Subcutaneous abdominal adipose tissue (tissue), 5 donors: Measurements from ENCODE around the gene RAB44.

Experiments used
- H3K27ac ChIP-seq: one replicate; pipeline ENCODE4 v1.7.0; 2013; ENCODE audit warnings: low read depth, mild to moderate bottlenecking, inconsistent platforms, low read length, moderate library complexity
- H3K27me3 ChIP-seq, 5 donors: one replicate each; pipeline ENCODE4 v1.7.0; 2013; ENCODE audit warnings: low read length in 5 of 5, inconsistent platforms in 1 of 5; ENCODE audit not compliant: control insufficient read depth in 5 of 5, insufficient read depth in 4 of 5
- H3K36me3 ChIP-seq, 5 donors: one replicate each; pipeline ENCODE4 v1.7.0; 2013; ENCODE audit warnings: low read length in 5 of 5; ENCODE audit not compliant: control insufficient read depth in 5 of 5, insufficient read depth in 5 of 5
- H3K4me1 ChIP-seq, 5 donors: one replicate each; pipeline ENCODE4 v1.7.0; 2013; ENCODE audit warnings: low read length in 5 of 5, mild to moderate bottlenecking in 3 of 5, moderate library complexity in 1 of 5; ENCODE audit not compliant: control insufficient read depth in 5 of 5, insufficient read depth in 5 of 5
- H3K4me3 ChIP-seq, 5 donors: one replicate each; pipeline ENCODE4 v1.7.0; 2013; ENCODE audit warnings: low read length in 5 of 5, low read depth in 1 of 5
- H3K9ac ChIP-seq, 5 donors: one replicate each; pipeline ENCODE4 v1.7.0; 2013; ENCODE audit warnings: low read length in 5 of 5, mild to moderate bottlenecking in 4 of 5, moderate library complexity in 3 of 5
- H3K9me3 ChIP-seq, 5 donors: one replicate each; pipeline ENCODE4 v1.7.0; 2013; ENCODE audit warnings: low read length in 5 of 5; ENCODE audit not compliant: control insufficient read depth in 5 of 5
- donor health status: healthy.
- donor health status: healthy.
- donor health status: healthy.
- donor health status: healthy.
- donor health status: healthy.

Gene RAB44

DNA sequence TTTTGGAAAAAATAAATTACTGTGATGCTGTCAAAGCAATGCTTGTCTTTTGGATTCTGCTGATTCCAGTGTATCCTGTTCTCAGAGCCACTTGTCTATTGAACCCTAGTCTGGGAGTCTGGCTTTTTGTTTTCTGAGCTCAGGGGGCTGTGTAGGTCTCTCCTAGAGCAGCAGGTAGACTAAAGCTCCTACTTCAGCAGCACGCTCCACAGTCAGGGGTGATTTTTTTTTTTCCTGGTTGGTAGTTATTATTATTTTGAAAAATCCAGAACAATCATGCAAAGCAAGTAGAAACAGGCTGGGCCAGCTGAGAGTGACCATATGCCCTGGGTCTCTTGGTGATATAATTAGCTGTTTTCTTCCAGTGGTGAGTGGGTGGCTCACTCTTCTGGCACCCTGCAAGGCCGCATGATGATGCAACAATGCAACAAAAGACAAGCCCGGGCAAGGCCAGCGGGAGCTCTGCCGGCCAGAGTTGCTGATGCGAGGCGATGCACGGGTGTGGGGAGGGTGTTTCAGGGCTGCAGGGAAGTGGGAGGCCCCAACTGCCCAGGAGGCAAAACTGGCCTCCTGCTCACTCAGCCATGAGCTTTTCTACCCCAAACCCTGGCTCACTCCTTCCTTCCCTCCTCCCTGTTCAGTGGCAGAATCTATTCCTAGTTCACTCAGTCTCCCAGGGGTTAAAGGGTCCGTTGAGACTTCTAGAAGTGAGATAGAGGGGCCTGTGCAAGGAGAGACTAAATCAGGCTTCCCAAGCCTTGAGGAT lies 30.6 kb upstream of the RAB44 start:
- no peak overlapping the region for H3K9ac ChIP-seq
- no peaks in the 10 kb centered on the region for H3K27me3 ChIP-seq
- no peak overlapping the region for H3K27ac ChIP-seq
- H3K36me3 ChIP-seq = no peaks in the 10 kb centered on the region
- H3K4me1 ChIP-seq = peaks cover 0 to 13% (median 10%) of the 10 kb centered on the region in 5 donors
- no peak overlapping the region for H3K4me3 ChIP-seq
- H3K9me3 ChIP-seq = peaks cover 0 to 4% (median 0%) of the 10 kb centered on the region in 5 donors

DNA sequence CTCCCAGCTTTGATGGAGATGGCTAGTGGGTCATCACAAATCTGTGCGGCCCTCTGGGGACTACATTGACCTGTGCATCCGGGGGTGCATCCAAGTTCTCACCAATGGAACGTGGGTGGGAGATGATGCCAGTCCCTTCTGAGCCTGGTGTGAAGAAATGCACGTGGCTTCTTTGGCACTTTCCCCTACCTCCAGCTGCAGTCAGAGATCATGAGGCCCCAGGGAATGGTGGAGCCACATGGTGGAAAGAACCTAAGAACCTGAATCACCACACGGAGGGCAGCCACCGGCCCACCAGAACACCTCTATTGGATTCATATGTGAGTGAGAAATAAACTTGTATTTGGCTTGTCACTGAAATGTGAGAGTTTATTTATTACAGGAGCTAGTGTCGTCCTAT lies 29.0 kb upstream of the RAB44 start:
- Histone ChIP-seq H3K27me3 (no peaks in the 10 kb centered on the region), H3K27ac (no peak overlapping the region), H3K4me1 (peaks cover 0 to 13% (median 10%) of the 10 kb centered on the region in 5 donors), H3K9me3 (peaks cover 0 to 4% (median 0%) of the 10 kb centered on the region in 5 donors), H3K36me3 (no peaks in the 10 kb centered on the region), H3K9ac (no peak overlapping the region), H3K4me3 (no peak overlapping the region)

DNA sequence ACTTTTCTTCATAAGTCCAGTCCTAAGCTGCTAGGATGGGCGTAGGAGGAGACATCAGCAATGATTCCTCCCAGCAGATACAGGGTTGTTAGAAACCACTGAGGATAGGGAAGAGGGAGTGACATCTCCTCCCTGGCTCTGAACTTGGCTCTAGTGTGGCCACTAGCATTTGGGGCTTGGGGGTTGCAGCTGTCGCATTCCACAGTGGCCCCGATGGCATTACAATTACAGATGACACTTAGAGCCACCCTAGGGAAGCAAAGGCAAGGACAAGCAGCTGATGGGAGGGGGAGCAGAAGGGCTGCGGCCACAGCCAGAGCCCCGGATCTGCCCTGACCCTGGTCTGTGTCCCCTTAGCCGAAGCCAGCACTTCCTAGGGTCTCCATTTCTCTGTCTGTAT lies 28.6 kb upstream of the RAB44 start:
- Histone ChIP-seq H3K27ac (no peak overlapping the region), H3K36me3 (no peaks in the 10 kb centered on the region), H3K4me3 (no peak overlapping the region), H3K9me3 (peaks cover 0 to 4% (median 0%) of the 10 kb centered on the region in 5 donors), H3K9ac (no peak overlapping the region), H3K4me1 (peaks cover 0 to 13% (median 10%) of the 10 kb centered on the region in 5 donors), H3K27me3 (no peaks in the 10 kb centered on the region)

DNA sequence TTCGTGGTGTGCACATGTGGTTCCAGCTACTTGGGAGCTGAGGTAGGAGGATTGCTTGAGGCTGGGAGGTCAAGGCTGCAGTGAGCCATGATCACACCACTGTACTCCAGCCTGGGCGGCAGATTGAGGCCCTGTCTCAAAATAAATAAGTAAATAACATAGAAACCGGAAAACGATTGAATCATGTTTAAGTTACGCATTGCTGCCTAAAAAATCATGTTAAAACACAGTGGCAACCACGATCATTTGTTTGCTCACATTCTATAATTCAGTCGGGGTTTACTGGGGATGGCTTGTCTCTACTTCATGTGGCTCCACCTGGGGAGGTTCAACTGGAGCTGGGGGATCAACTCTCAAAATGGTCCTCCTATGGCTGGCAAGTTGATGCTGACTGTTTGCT lies 27.4 kb upstream of the RAB44 start:
- H3K27ac ChIP-seq = no peak overlapping the region
- peaks cover 0 to 4% (median 0%) of the 10 kb centered on the region in 5 donors for H3K9me3 ChIP-seq
- peaks cover 0 to 13% (median 10%) of the 10 kb centered on the region in 5 donors for H3K4me1 ChIP-seq
- no peak overlapping the region for H3K9ac ChIP-seq
- no peaks in the 10 kb centered on the region for H3K27me3 ChIP-seq
- no peak overlapping the region for H3K4me3 ChIP-seq
- H3K36me3 ChIP-seq = no peaks in the 10 kb centered on the region

DNA sequence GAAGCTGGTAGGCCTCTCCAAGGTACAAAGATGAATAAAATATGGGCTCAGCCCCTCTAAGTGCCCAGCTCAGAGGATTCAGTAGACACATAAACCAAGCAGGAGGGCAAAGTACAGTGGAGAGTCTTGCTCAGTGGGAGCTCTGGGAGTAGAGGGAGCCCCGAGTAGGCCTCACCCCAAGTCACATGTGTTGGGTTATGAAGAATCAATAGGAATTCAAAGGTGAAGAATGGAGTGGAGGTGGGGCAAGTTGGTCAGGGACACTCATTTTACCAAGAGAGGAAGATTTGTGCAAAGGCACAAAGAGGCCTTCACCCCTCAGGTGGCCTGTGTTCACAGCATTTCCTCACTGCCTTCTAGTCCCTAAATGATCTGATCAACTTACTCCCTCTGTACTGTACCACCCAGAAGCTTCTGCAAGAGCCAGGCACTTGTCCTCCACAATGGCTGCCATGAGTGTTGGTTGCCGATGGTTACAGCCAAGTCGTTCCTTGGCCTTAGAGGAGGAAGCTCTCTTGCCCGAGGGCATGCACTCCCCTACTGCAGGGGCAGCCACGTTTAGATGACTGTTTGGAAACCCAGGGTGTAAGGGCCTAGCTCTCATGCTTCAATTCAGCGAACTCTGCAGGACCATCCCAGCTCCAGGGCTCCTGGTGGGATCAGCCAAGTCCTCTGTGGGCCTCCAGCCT lies 25.8 kb upstream of the RAB44 start:
- H3K4me1 ChIP-seq = peaks cover 0 to 15% (median 14%) of the 10 kb centered on the region in 5 donors
- H3K27ac ChIP-seq = no peak overlapping the region
- H3K36me3 ChIP-seq = no peaks in the 10 kb centered on the region
- H3K4me3 ChIP-seq = no peak overlapping the region
- H3K9me3 ChIP-seq = peaks cover 0 to 4% (median 0%) of the 10 kb centered on the region in 5 donors
- no peak overlapping the region for H3K9ac ChIP-seq
- no peaks in the 10 kb centered on the region for H3K27me3 ChIP-seq

DNA sequence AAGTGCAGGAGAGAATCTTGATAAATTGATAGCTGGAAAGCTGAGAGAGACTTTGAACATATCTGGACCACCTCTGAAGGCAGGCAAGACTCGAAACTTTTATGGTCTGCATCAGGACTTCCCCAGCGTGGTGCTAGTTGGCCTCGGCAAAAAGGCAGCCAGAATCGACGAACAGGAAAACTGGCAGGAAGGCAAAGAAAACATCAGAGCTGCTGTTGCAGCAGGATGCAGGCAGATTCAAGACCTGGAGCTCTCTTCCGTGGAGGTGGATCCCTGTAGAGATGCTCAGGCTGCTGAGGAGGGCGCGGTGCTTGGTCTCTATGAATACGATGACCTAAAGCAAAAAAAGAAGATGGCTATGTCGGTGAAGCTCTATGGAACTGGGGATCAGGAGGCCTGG lies 23.7 kb upstream of the RAB44 start:
- Histone ChIP-seq H3K4me3 (no peak overlapping the region), H3K4me1 (peaks cover 3 to 27% (median 18%) of the 10 kb centered on the region in 5 donors), H3K27ac (no peak overlapping the region), H3K36me3 (no peaks in the 10 kb centered on the region), H3K9me3 (peaks cover 0 to 4% (median 0%) of the 10 kb centered on the region in 5 donors), H3K9ac (no peak overlapping the region), H3K27me3 (no peaks in the 10 kb centered on the region)

DNA sequence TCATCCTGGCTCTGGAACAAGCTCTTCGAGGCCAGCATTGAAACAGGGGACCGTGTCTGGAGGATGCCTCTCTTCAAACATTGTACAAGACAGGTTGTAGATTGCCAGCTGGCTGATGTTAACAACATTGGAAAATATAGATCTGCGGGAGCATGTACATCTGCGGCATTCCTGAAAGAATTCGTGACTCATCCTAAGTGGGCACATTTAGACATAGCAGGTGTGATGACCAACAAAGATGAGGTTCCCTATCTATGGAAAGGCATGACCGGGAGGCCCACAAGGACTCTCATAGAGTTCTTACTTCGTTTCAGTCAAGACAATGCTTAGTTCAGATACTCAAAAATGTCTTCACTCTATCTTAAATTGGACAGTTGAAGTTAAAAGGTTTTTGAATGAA lies 22.7 kb upstream of the RAB44 start:
- H3K4me3 ChIP-seq = no peak overlapping the region
- no peaks in the 10 kb centered on the region for H3K36me3 ChIP-seq
- no peaks in the 10 kb centered on the region for H3K27me3 ChIP-seq
- peaks cover 3 to 32% (median 18%) of the 10 kb centered on the region in 5 donors for H3K4me1 ChIP-seq
- H3K9me3 ChIP-seq = peaks cover 0 to 4% (median 0%) of the 10 kb centered on the region in 5 donors
- no peak overlapping the region for H3K9ac ChIP-seq
- no peak overlapping the region for H3K27ac ChIP-seq

DNA sequence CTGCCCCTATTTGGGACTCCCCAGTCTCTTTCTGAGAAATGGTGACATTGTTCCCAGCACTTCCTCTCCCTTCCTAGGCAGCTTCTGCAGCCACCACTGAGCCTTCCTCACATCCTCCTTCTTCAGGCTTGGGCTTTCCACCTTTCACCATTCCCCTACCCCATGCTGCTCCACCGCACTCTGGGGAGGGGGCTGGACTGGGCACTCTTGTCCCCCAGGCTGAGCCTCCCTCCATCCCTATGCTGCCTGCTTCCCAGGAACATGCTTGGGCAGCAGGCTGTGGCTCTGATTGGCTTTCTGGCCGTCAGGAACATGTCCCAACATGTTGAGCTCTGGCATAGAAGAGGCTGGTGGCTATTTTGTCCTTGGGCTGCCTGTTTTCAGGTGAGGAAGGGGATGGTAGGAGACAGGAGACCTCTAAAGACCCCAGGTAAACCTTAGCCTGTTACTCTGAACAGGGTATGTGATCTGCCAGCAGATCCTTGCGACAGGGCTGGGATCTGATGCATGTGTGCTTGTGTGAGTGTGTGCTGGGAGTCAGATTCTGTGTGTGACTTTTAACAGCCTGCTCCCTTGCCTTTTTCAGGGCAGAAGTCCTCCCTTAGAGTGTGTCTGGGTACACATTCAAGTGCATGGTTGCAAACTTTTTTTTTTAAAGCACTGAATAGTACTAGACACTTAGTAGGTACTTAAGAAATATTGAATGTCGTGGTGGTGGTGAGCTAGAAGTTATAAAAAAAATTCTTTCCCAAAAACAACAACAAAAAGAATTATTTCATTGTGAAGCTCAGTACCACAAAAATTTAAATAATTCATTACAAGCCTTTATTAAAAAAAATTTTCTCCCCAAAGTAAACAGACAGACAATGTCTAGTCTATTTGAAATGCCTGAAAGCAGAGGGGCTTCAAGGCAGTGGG lies 21.2 kb upstream of the RAB44 start:
- Histone ChIP-seq H3K9ac (peak overlapping the region in 1 of 5 donors; percentile 67), H3K27me3 (no peaks in the 10 kb centered on the region), H3K4me3 (no peak overlapping the region), H3K27ac (peak overlapping the region; percentile 99), H3K36me3 (no peaks in the 10 kb centered on the region), H3K9me3 (no peaks in the 10 kb centered on the region), H3K4me1 (peaks cover 3 to 36% (median 22%) of the 10 kb centered on the region in 5 donors)

DNA sequence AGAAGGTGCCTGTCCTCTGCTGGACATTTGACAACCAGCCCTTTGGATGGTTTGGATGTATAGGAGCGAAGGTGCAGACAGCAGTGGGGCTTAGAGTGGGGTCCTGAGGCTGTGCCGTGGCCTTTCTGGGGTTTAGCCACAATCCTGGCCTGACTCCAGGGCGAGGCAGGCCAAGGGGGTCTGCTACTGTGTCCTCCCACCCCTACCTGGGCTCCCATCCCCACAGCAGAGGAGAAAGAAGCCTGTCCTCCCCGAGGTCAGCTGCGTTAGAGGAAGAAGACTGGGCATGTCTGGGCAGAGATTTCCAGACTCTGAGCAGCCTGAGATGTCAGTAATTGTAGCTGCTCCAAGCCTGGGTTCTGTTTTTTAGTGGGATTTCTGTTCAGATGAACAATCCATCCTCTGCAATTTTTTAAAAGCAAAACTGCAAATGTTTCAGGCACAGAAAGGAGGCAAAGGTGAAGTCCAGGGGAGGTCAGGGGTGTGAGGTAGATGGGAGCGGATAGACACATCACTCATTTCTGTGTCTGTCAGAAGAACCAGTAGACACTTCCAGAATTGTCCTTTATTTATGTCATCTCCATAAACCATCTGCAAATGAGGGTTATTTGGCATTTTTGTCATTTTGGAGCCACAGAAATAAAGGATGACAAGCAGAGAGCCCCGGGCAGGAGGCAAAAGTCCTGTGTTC lies 20.4 kb upstream of the RAB44 start:
- Histone ChIP-seq H3K4me1 (peaks cover 5 to 42% (median 25%) of the 10 kb centered on the region in 5 donors), H3K9ac (peak overlapping the region in 1 of 5 donors; percentile 67), H3K4me3 (peak overlapping the region in 1 of 5 donors; percentile 9), H3K27ac (peak overlapping the region; percentile 99), H3K27me3 (no peaks in the 10 kb centered on the region), H3K36me3 (peaks cover 0 to 5% (median 0%) of the 10 kb centered on the region in 5 donors), H3K9me3 (no peaks in the 10 kb centered on the region)
